Neutrophil (primary cell): ENCODE measurements around the gene CEP104.

ENCODE experiments used
- H3K27ac ChIP-seq: fragments of 200-600 bp; sonication (generic); 2 replicates; pipeline ENCODE4 v1.5.1; 2016; ENCODE audit warnings: mild to moderate bottlenecking, moderate library complexity
- H3K27me3 ChIP-seq: fragments of 200-600 bp; sonication (generic); 2 replicates; pipeline ENCODE4 v1.6.0; 2016; ENCODE audit warnings: mild to moderate bottlenecking
- H3K36me3 ChIP-seq: fragments of 200-600 bp; sonication (generic); 2 replicates; pipeline ENCODE4 v1.5.1; 2017
- H3K4me1 ChIP-seq, 2 experiments: fragments of 200-600 bp in 1 of 2; sonication (generic) in 1 of 2; 1 replicate in 1 of 2; 2 replicates in 1 of 2; pipeline versions ENCODE4 v1.5.1 to v1.6.1; 2013 to 2016; ENCODE audit warnings: low read depth in 1 of 2, low read length in 1 of 2, mild to moderate bottlenecking in 1 of 2, moderate library complexity in 1 of 2; ENCODE audit not compliant: control insufficient read depth in 1 of 2, insufficient read depth in 1 of 2
- H3K4me3 ChIP-seq, 2 experiments: fragments of 200-600 bp in 1 of 2; sonication (generic) in 1 of 2; 1 replicate in 1 of 2; 2 replicates in 1 of 2; pipeline ENCODE4 v1.5.1; 2013 to 2016; ENCODE audit warnings: low read depth in 1 of 2, low read length in 1 of 2, mild to moderate bottlenecking in 1 of 2, moderate library complexity in 1 of 2
- H3K9me3 ChIP-seq: fragments of 200-600 bp; sonication (generic); 2 replicates; pipeline ENCODE4 v1.5.1; 2016
- CTCF ChIP-seq: fragments of 200-600 bp; sonication (generic); IDR thresholded peaks from 2 replicates; pipeline ENCODE4 v1.5.1; 2016; ENCODE audit warnings: antibody characterized with exemption

The CEP104 gene

GRCh38 chr1:3895951-3896325 lies 38.9 kb upstream of the CEP104 start:
- H3K36me3 ChIP-seq: peaks cover 14% of the 10 kb centered on the region
- H3K27ac ChIP-seq: no peak overlapping the region
- no peak for TF ChIP-seq CTCF
- no peaks in the 10 kb centered on the region for H3K27me3 ChIP-seq
- H3K4me3 ChIP-seq: no peak overlapping the region
- peaks cover 14 to 16% of the 10 kb centered on the region in 2 experiments for H3K4me1 ChIP-seq
- H3K9me3 ChIP-seq: no peaks in the 10 kb centered on the region

- Histone ChIP-seq H3K27ac (no peak overlapping the region), H3K9me3 (no peaks in the 10 kb centered on the region), H3K4me1 (peaks cover 14 to 19% of the 10 kb centered on the region in 2 experiments), H3K4me3 (no peak overlapping the region), H3K27me3 (no peaks in the 10 kb centered on the region), H3K36me3 (peaks cover 19% of the 10 kb centered on the region)
- TF ChIP-seq CTCF: no peak
Observed at GRCh38 chr1:3895279-3895950, 38.4 kb upstream of the CEP104 start.

- Histone ChIP-seq H3K9me3 (no peaks in the 10 kb centered on the region), H3K27me3 (no peaks in the 10 kb centered on the region), H3K4me3 (no peak overlapping the region), H3K27ac (no peak overlapping the region), H3K4me1 (peaks cover 14 to 21% of the 10 kb centered on the region in 2 experiments), H3K36me3 (peaks cover 25% of the 10 kb centered on the region)
- TF ChIP-seq CTCF: no peak
Observed at GRCh38 chr1:3894626-3895278, 37.7 kb upstream of the CEP104 start.

- H3K27me3 ChIP-seq: no peaks in the 10 kb centered on the region
- H3K4me3 ChIP-seq: no peak overlapping the region
- H3K9me3 ChIP-seq: no peaks in the 10 kb centered on the region
- TF ChIP-seq CTCF: no peak
- peaks cover 0 to 14% of the 10 kb centered on the region in 2 experiments for H3K4me1 ChIP-seq
- peaks cover 38% of the 10 kb centered on the region for H3K36me3 ChIP-seq
- no peak overlapping the region for H3K27ac ChIP-seq
Observed at GRCh38 chr1:3893190-3893589, 36.2 kb upstream of the CEP104 start.

- peaks cover 0 to 14% of the 10 kb centered on the region in 2 experiments for H3K4me1 ChIP-seq
- no peaks in the 10 kb centered on the region for H3K9me3 ChIP-seq
- H3K36me3 ChIP-seq: peaks cover 42% of the 10 kb centered on the region
- TF ChIP-seq CTCF: no peak
- no peak overlapping the region for H3K27ac ChIP-seq
- no peaks in the 10 kb centered on the region for H3K27me3 ChIP-seq
- no peak overlapping the region for H3K4me3 ChIP-seq
Observed at GRCh38 chr1:3892748-3893147, 35.7 kb upstream of the CEP104 start.
